ENCODE measurements around the gene HOXA3. TPM values are rescaled to one million over a fixed set of nuclear protein-coding genes. Genes with fewer than 3 reads are reported as not detected.

Gene HOXA3
- total and polyA plus RNA-seq, 3 experiments from 2014 or later = not detected

DNA sequence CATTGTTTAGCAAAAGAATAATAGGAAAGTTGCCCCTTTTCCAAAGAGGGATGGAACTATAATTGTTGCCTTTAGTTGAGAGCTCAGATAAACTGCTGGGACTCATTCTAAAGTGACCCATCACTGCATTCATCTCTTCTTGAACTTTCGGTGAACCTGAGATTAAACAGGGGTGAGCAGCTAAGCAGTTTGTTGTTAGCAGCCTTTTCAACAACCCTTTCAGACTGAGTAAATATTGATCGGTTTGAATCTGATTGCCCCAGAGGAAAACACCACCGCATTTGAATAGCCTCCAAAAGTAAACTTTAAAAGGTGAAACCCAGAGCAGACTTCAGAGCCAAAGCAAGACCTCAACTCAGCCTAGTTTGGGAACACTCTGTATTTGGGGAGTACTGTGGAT lies 61.3 kb downstream of the HOXA3 start:
- H3K27ac ChIP-seq (ENCODE audit: low read depth, low read length) = no peak overlapping the region
- Mint-ChIP-seq H3K9me3 (peaks cover 0 to 4% (median 3%) of the 10 kb centered on the region in 5 donors), H3K36me3 (peaks cover 0 to 3% (median 0%) of the 10 kb centered on the region in 3 donors), H3K27me3 (peaks cover 42 to 78% of the 10 kb centered on the region in 2 donors), H3K27ac (peak overlapping the region in 1 of 8 donors; percentile 82), H3K4me1 (peaks cover 18 to 28% (median 21%) of the 10 kb centered on the region in 3 donors), H3K4me3 (no peak overlapping the region)
- no peak for DNase-seq
- peaks cover 26% of the 10 kb centered on the region for H3K27me3 ChIP-seq (ENCODE audit: insufficient read depth, low read length, poor library complexity, severe bottlenecking)
- H3K4me1 ChIP-seq (ENCODE audit: insufficient read depth, low read length) = peaks cover 8% of the 10 kb centered on the region
- ChIA-PET CTCF (no interaction called here), POLR2A (no interaction called here)
- H3K36me3 ChIP-seq (ENCODE audit: insufficient read depth, low read length) = no peaks in the 10 kb centered on the region
- no peaks in the 10 kb centered on the region for H3K9me3 ChIP-seq (ENCODE audit: low read length)
- H3K4me3 ChIP-seq (ENCODE audit: low read length) = no peak overlapping the region

- Mint-ChIP-seq H3K4me1 (peaks cover 3 to 5% (median 4%) of the 10 kb centered on the region in 3 donors), H3K9me3 (peaks cover 0 to 4% (median 3%) of the 10 kb centered on the region in 5 donors), H3K4me3 (peak overlapping the region in 3 of 7 donors; percentile 19 to 52 (median 49)), H3K36me3 (no peaks in the 10 kb centered on the region), H3K27ac (no peak overlapping the region), H3K27me3 (peaks cover 33 to 69% of the 10 kb centered on the region in 2 donors)
- H3K9me3 ChIP-seq (ENCODE audit: low read length) = no peaks in the 10 kb centered on the region
- H3K27me3 ChIP-seq (ENCODE audit: insufficient read depth, low read length, poor library complexity, severe bottlenecking) = peaks cover 26% of the 10 kb centered on the region
- DNase-seq = no peak
- H3K4me1 ChIP-seq (ENCODE audit: insufficient read depth, low read length) = no peaks in the 10 kb centered on the region
- H3K36me3 ChIP-seq (ENCODE audit: insufficient read depth, low read length) = no peaks in the 10 kb centered on the region
- H3K4me3 ChIP-seq (ENCODE audit: low read length) = no peak overlapping the region
- ChIA-PET POLR2A (no interaction called here), CTCF (no interaction called here)
- no peak overlapping the region for H3K27ac ChIP-seq (ENCODE audit: low read depth, low read length)
Observed at GRCh38 chr7:27088002-27088922, 64.1 kb downstream of the HOXA3 start.

DNA sequence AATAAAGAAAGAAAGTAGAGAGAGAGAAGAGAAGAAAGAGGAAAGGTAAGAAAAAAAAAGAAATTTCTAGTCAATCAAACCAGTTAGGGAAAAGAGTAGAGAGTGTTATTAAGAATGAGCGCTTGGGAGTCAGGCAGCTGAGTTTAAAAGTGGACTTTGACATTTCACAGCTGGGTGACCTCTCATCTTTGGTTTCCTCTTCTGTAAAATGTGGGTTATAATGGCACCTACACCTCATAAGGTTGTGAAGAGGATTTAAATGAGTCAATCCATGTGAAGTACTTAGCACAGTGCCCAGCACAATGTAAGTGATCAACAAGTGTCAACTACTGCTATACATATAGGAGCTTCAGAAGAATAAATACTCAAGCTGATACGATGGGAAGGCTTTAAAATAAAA lies 68.7 kb downstream of the HOXA3 start:
- CTCF ChIA-PET = interaction anchor here (1.0 kb wide), 1 partner anchor 13 kb away, joined by 4 read pairs; no protein-coding TSS in a partner anchor
- no peaks in the 10 kb centered on the region for H3K36me3 Mint-ChIP-seq
- no peak overlapping the region for H3K4me3 Mint-ChIP-seq
- H3K27ac ChIP-seq (ENCODE audit: low read depth, low read length) = no peak overlapping the region
- peaks cover 12% of the 10 kb centered on the region for H3K27me3 ChIP-seq (ENCODE audit: insufficient read depth, low read length, poor library complexity, severe bottlenecking)
- H3K9me3 Mint-ChIP-seq = peaks cover 0 to 4% (median 3%) of the 10 kb centered on the region in 5 donors
- H3K4me1 ChIP-seq (ENCODE audit: insufficient read depth, low read length) = no peaks in the 10 kb centered on the region
- H3K9me3 ChIP-seq (ENCODE audit: low read length) = no peaks in the 10 kb centered on the region
- peaks cover 17 to 29% of the 10 kb centered on the region in 2 donors for H3K27me3 Mint-ChIP-seq
- H3K4me1 Mint-ChIP-seq = peaks cover 4 to 6% (median 5%) of the 10 kb centered on the region in 3 donors
- no peaks in the 10 kb centered on the region for H3K36me3 ChIP-seq (ENCODE audit: insufficient read depth, low read length)
- POLR2A ChIA-PET = no interaction called here
- H3K27ac Mint-ChIP-seq = no peak overlapping the region
- no peak for DNase-seq
- H3K4me3 ChIP-seq (ENCODE audit: low read length) = no peak overlapping the region

- Histone ChIP-seq H3K4me3 (ENCODE audit: low read length) (no peak overlapping the region), H3K27ac (ENCODE audit: low read depth, low read length) (no peak overlapping the region), H3K36me3 (ENCODE audit: insufficient read depth, low read length) (no peaks in the 10 kb centered on the region), H3K4me1 (ENCODE audit: insufficient read depth, low read length) (no peaks in the 10 kb centered on the region), H3K9me3 (ENCODE audit: low read length) (no peaks in the 10 kb centered on the region), H3K27me3 (ENCODE audit: insufficient read depth, low read length, poor library complexity, severe bottlenecking) (no peaks in the 10 kb centered on the region)
- CTCF ChIA-PET = no interaction called here
- H3K27ac Mint-ChIP-seq = no peak overlapping the region
- H3K4me3 Mint-ChIP-seq = no peak overlapping the region
- H3K27me3 Mint-ChIP-seq = peaks cover 7 to 18% of the 10 kb centered on the region in 2 donors
- no peak for DNase-seq
- H3K9me3 Mint-ChIP-seq = no peaks in the 10 kb centered on the region
- no peaks in the 10 kb centered on the region for H3K36me3 Mint-ChIP-seq
- POLR2A ChIA-PET = no interaction called here
- peaks cover 0 to 2% (median 0%) of the 10 kb centered on the region in 3 donors for H3K4me1 Mint-ChIP-seq
Observed at GRCh38 chr7:27082171-27082570, 70.2 kb downstream of the HOXA3 start.

DNA sequence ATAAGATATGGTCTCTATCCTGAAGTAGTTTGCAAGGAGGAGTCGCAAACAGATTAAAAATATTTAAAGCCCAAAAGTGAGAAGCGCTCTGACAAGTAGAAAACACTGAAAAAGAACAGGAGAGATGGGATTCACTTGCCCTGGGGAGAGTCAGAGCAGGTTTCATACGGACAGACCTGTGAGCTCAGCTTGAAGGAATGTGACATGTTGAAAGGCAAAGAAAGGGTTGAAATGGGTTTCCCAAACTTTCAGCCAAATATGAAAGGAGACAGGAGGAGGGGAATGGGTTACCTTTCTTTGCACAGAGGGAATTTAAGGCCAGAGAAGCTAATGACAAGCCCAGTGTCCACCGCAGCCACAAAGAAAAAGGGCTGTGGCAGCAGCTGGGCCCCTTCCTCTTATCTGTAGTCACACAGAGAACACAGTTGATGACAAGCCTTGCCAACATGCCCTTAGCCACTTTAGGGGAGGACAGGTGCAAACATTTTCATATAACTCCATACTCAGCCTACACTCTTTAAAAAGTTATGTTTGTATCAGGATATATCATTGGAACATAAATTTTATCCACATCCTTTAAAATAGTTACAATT lies 71.4 kb downstream of the HOXA3 start:
- H3K27me3 Mint-ChIP-seq = peaks cover 4 to 16% of the 10 kb centered on the region in 2 donors
- no peak overlapping the region for H3K4me3 Mint-ChIP-seq
- Histone ChIP-seq H3K27ac (ENCODE audit: low read depth, low read length) (no peak overlapping the region), H3K4me3 (ENCODE audit: low read length) (no peak overlapping the region), H3K36me3 (ENCODE audit: insufficient read depth, low read length) (no peaks in the 10 kb centered on the region), H3K9me3 (ENCODE audit: low read length) (no peaks in the 10 kb centered on the region), H3K27me3 (ENCODE audit: insufficient read depth, low read length, poor library complexity, severe bottlenecking) (no peaks in the 10 kb centered on the region), H3K4me1 (ENCODE audit: insufficient read depth, low read length) (no peaks in the 10 kb centered on the region)
- H3K9me3 Mint-ChIP-seq = no peaks in the 10 kb centered on the region
- ChIA-PET POLR2A (interaction anchor here (0.6 kb wide), 1 partner anchor 20 kb away, joined by 3 read pairs; no protein-coding TSS in a partner anchor), CTCF (no interaction called here)
- DNase-seq = no peak
- H3K27ac Mint-ChIP-seq = no peak overlapping the region
- no peaks in the 10 kb centered on the region for H3K36me3 Mint-ChIP-seq
- peaks cover 0 to 2% (median 0%) of the 10 kb centered on the region in 3 donors for H3K4me1 Mint-ChIP-seq

DNA sequence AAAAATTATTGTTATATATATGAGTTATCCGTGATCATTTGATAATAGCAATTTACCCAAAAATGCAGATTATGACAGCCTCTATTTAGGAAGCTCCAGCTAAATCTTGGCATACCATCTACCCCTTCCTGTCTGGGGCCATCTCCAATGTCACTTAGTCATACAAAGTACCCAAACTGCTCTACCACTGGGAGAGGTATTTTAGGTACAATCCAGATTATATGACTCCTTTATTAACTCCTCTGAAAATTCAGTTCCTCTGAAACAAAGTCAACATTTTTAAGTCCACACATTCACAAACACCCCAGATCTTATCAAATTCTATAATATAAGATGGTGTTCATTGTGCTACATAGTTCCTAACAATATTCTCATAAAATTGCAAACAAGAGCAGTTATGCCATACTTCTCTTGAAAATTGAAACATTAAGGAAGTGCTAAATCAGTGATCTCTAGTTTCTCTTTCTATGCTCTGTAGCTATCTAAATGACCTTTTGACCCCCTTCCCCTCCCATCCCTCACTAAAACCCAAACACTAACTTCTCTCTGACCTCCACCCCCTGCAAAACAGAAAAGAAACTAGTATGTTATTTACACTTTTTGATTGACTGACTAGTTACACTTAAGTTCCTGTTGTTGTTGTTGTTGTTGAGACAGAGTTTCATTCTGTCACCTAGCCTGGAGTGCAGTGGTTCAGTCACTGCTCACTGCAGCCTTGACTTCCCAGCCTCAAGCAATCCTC lies 73.0 kb downstream of the HOXA3 start:
- Histone ChIP-seq H3K27ac (ENCODE audit: low read depth, low read length) (no peak overlapping the region), H3K4me3 (ENCODE audit: low read length) (no peak overlapping the region), H3K27me3 (ENCODE audit: insufficient read depth, low read length, poor library complexity, severe bottlenecking) (no peaks in the 10 kb centered on the region), H3K4me1 (ENCODE audit: insufficient read depth, low read length) (no peaks in the 10 kb centered on the region), H3K9me3 (ENCODE audit: low read length) (no peaks in the 10 kb centered on the region), H3K36me3 (ENCODE audit: insufficient read depth, low read length) (no peaks in the 10 kb centered on the region)
- ChIA-PET CTCF (no interaction called here), POLR2A (no interaction called here)
- no peak for DNase-seq
- H3K36me3 Mint-ChIP-seq = no peaks in the 10 kb centered on the region
- peaks cover 3 to 20% of the 10 kb centered on the region in 2 donors for H3K27me3 Mint-ChIP-seq
- H3K4me1 Mint-ChIP-seq = peaks cover 0 to 2% (median 0%) of the 10 kb centered on the region in 3 donors
- H3K9me3 Mint-ChIP-seq = no peaks in the 10 kb centered on the region
- H3K27ac Mint-ChIP-seq = peak overlapping the region in 2 of 8 donors; percentile 15 to 48
- H3K4me3 Mint-ChIP-seq = no peak overlapping the region

DNA sequence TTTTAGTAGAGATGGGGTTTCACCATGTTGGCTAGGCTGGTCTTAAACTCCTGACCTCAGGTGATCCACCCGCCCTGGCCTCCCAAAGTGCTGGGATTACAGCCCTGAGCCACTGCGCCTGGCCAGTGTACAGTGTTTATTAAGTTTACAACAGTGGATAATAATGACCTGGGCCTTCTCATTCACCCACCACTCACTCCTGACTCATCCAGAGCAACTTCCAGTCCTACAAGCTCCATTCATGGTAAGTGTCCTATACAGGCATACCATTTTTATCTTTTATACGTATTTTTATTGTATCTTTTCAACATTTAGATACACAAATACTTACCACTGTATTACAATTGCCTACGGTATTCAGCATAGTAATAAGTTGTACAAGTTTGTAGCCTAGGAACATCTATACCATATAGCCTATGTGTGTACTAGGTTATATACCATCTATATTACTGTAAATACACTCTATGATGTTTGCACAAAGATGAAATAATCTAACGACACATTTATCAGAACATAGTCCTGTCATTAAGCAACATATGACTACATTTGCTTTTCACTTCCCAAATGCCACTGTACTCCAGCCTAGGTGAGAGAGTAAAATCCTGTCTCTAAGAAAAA lies 73.7 kb downstream of the HOXA3 start:
- Histone ChIP-seq H3K4me3 (ENCODE audit: low read length) (no peak overlapping the region), H3K4me1 (ENCODE audit: insufficient read depth, low read length) (no peaks in the 10 kb centered on the region), H3K27ac (ENCODE audit: low read depth, low read length) (no peak overlapping the region), H3K9me3 (ENCODE audit: low read length) (no peaks in the 10 kb centered on the region), H3K36me3 (ENCODE audit: insufficient read depth, low read length) (no peaks in the 10 kb centered on the region), H3K27me3 (ENCODE audit: insufficient read depth, low read length, poor library complexity, severe bottlenecking) (no peaks in the 10 kb centered on the region)
- ChIA-PET CTCF (no interaction called here), POLR2A (no interaction called here)
- Mint-ChIP-seq H3K27me3 (peaks cover 3 to 21% of the 10 kb centered on the region in 2 donors), H3K4me3 (no peak overlapping the region), H3K4me1 (peaks cover 0 to 2% (median 0%) of the 10 kb centered on the region in 3 donors), H3K9me3 (no peaks in the 10 kb centered on the region), H3K27ac (no peak overlapping the region), H3K36me3 (no peaks in the 10 kb centered on the region)
- DNase-seq = no peak

Data from CD8-positive, alpha-beta memory T cell (primary cell).